Stimulated activated naive B cell treated with anti-CD40 and anti-IgM and Interleukin-4, amounts not matched to agents 10 μg/mL and 1 μg/mL and 100 μg/mL, for 72 hours (primary cell): Measurements from ENCODE around the gene SLC35A4.

Experiments used
- ATAC-seq, 2 donors: fragments of 150-1000 bp; cut with Tn5 transposase; replicated peaks; 2 replicates each; pipeline ENCODE4 v1.10.0; 2021; ENCODE audit warnings: moderate library complexity in 1 of 2
- DNase-seq: peaks from one replicate; pipeline ENCODE4 v3.0.0; 2021
- H3K27ac Mint-ChIP-seq: one replicate; pipeline ENCODE4 v1.8.0; 2022; ENCODE audit warnings: mild to moderate bottlenecking, mixed read lengths
- H3K27me3 Mint-ChIP-seq, 2 donors: one replicate each; pipeline ENCODE4 v1.8.0; 2022; ENCODE audit warnings: mixed read lengths in 2 of 2
- H3K36me3 Mint-ChIP-seq, 2 donors: one replicate each; pipeline ENCODE4 v1.8.0; 2022; ENCODE audit warnings: mixed read lengths in 2 of 2, mild to moderate bottlenecking in 1 of 2
- H3K4me1 Mint-ChIP-seq, 2 donors: one replicate each; pipeline ENCODE4 v1.8.0; 2022; ENCODE audit warnings: mixed read lengths in 2 of 2, mild to moderate bottlenecking in 1 of 2
- H3K4me3 Mint-ChIP-seq, 2 donors: one replicate each; pipeline ENCODE4 v1.8.0; 2022; ENCODE audit warnings: mild to moderate bottlenecking in 2 of 2, mixed read lengths in 2 of 2, moderate library complexity in 1 of 2
- H3K9me3 Mint-ChIP-seq, 2 donors: one replicate each; pipeline ENCODE4 v1.8.0; 2022; ENCODE audit warnings: mixed read lengths in 2 of 2, mild to moderate bottlenecking in 1 of 2

The SLC35A4 gene

DNA sequence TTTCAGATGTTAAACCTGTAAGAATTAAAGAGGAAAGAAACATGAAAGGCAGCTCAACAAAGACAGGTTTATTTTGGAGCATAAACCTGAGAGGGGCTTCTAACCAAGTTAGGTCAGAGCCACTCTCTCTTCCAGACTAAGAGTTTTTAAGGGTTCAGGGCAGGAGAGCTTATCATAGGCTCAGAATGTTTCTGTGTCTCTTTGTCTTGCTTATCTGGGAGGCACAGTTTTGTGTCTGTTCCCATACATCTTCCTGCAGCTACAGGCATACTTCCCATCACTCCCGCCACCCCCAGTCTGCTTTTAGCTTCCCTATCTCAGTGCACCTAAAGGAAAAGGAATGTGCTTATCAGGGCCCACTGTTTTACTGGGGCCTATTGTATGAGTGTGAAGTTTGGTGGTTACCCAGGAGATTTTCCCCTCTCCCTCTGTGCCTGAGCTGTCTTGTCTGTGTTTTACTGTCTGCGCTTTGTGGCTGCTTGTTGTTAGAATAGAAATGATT lies 46.4 kb downstream of the SLC35A4 start:
- Mint-ChIP-seq H3K4me1 (peaks cover 14 to 19% of the 10 kb centered on the region in 2 donors), H3K27ac (no peak overlapping the region), H3K36me3 (no peaks in the 10 kb centered on the region), H3K4me3 (no peak overlapping the region), H3K9me3 (no peaks in the 10 kb centered on the region), H3K27me3 (no peaks in the 10 kb centered on the region)
- no peak for ATAC-seq
- no peak for DNase-seq
